SKM-1 (cell line): ENCODE data around the gene SPRR3.

Source experiments
- DNase-seq: peaks from one replicate; lab custom pipeline; 2025; ENCODE audit not compliant: unreplicated experiment; lab: John Stamatoyannopoulos, UW

Gene SPRR3

GRCh38 chr1:153049211-153049610 lies 47.7 kb downstream of the SPRR3 start:
- DNase-seq = no peak
